Gastrocnemius medialis (tissue), 4 donors: Measurements from ENCODE around the gene NQO2.

Experiments
- CTCF ChIP-seq, 5 experiments: fragments of 450-650 bp in 3 of 5; fragments of 200-600 bp in 2 of 5; sonication (generic) in 2 of 5; IDR thresholded peaks in 4 of 5; conservative IDR thresholded peaks in 1 of 5; 1 replicate in 4 of 5; 2 replicates in 1 of 5; pipeline ENCODE4 v1.5.1; 2016 to 2019; ENCODE audit warnings: antibody characterized with exemption in 5 of 5, mild to moderate bottlenecking in 3 of 5, moderate library complexity in 3 of 5
- POLR2A ChIP-seq, 2 donors: fragments of 450-650 bp; IDR thresholded peaks; one replicate each; pipeline ENCODE4 v1.6.1; 2017; ENCODE audit warnings: antibody characterized with exemption in 2 of 2, mild to moderate bottlenecking in 2 of 2, moderate library complexity in 2 of 2

- TF ChIP-seq CTCF (IDR thresholded peaks at IDR 0.05 in 4 of 5, conservative IDR thresholded peaks at IDR 0.05 in 1 of 5) (no peak), POLR2A (IDR thresholded peaks at IDR 0.05) (no peak)
Observed at GRCh38 chr6:2960935-2961334, 38.8 kb upstream of the NQO2 start.
